Dedifferentiated amniotic fluid mesenchymal stem cell (primary cell): Measurements from ENCODE around the gene ZNF660.

Experiments
- DNase-seq: peaks from one replicate; pipeline ENCODE4 v3.0.0-alpha.2; 2016; ENCODE audit errors: extremely low spot score

Gene ZNF660

GRCh38 chr3:44632193-44632592 is 47.4 kb downstream of the ZNF660 start:
- no peak for DNase-seq

- no peak for DNase-seq
Measured at GRCh38 chr3:44642337-44642736, 57.6 kb downstream of the ZNF660 start.

- no peak for DNase-seq
Measured at GRCh38 chr3:44643024-44643423, 58.3 kb downstream of the ZNF660 start.

GRCh38 chr3:44647771-44648170 is 63.0 kb downstream of the ZNF660 start:
- DNase-seq: no peak

- DNase-seq: peak; percentile 88
Measured at GRCh38 chr3:44648564-44649229, 63.9 kb downstream of the ZNF660 start, which contains the start of gene ZNF35. TSS of gene ZNF35 (plus strand) at chr3:44648732. CDS start at chr3:44651068, 2,336 bp downstream.
